Pancreas (tissue), 10 donors: ENCODE data around the gene MICAL3. TPM values are rescaled to one million over a fixed set of nuclear protein-coding genes. Genes with fewer than 3 reads are reported as not detected.

ENCODE experiments used
- ATAC-seq, 4 donors: fragments of 200-7000 bp; cut with Tn5 transposase; one replicate each; pipeline versions ENCODE4 v1.8.0 to v1.9.1; 2020; ENCODE audit warnings: mild to moderate bottlenecking in 4 of 4, moderate library complexity in 4 of 4
- DNase-seq, 6 donors: peaks; one replicate each; pipeline ENCODE4 v3.0.0-alpha.2; 2020
- FAIRE-seq: peaks from 2 replicates; lab custom pipeline; 2012; peaks lifted over from hg19 to GRCh38; lab: Jason Lieb, UNC
- H3K27ac ChIP-seq, 4 donors: fragments of 200-600 bp; sonication (generic); 1 replicate in 3 of 4; 2 replicates in 1 of 4; pipeline versions ENCODE4 v1.5.0 to v1.8.0; 2020
- H3K27me3 ChIP-seq, 4 donors: fragments of 200-600 bp; one replicate each; pipeline ENCODE4 v1.8.0; 2021
- H3K36me3 ChIP-seq, 3 donors: fragments of 200-600 bp; sonication (generic) in 1 of 3; one replicate each; pipeline versions ENCODE4 v1.5.0 to v1.8.0; 2020 to 2021
- H3K4me1 ChIP-seq, 3 donors: fragments of 200-600 bp; one replicate each; pipeline ENCODE4 v1.8.0; 2021
- H3K4me3 ChIP-seq, 4 donors: fragments of 200-600 bp; sonication (generic) in 2 of 4; one replicate each; pipeline versions ENCODE4 v1.5.0 to v1.8.0; 2020 to 2021
- H3K9me3 ChIP-seq, 4 donors: fragments of 200-600 bp; one replicate each; pipeline ENCODE4 v1.8.0; 2021
- CTCF ChIP-seq, 4 donors: fragments of 200-600 bp; sonication (generic) in 3 of 4; IDR thresholded peaks; one replicate each; pipeline versions ENCODE4 v1.5.0 to v1.8.0; 2021; ENCODE audit warnings: antibody characterized with exemption in 4 of 4
- WGBS, 2 donors: extraction: QIAGEN DNeasy Blood & Tissue Kit; methylation state at CpG; one replicate each; pipeline ENCODE4 v1.1.7; 2013; 5-methylcytosine and 5-hydroxymethylcytosine counted together
- intact Hi-C, 3 donors: fragments of 100-400 bp; cut with DNase I; formaldehyde crosslinking; loops; one replicate each; pipeline versions ENCODE4 v1.11.1 to v1.14.2; 2022
- polyA plus RNA-seq, 2 donors: library from polyadenylated mRNA; stranded (reverse); fragments of 200-250 nt; gene quantifications; one replicate each; pipeline ENCODE4 v1.2.3, GENCODE V29; 2013
- total RNA-seq, 6 donors: library from RNA; stranded (reverse); fragmentation: NEBNext Ultra II Directional in 4 of 6; extraction: Animal tissue kit (Norgen Biotek cat#: 25700) in 4 of 6; gene quantifications; one replicate each; pipeline versions ENCODE4 v1.2.1 to v1.2.4, GENCODE V29; 2021 to 2023
- donor health status: healthy with polysubstance abuse.
- donor health status: DM: no; HTN: no; CAD: no; lungs with moderate emphysema.
- donor health status: DM: no; HTN: no; CAD: no.
- donor health status: control.
- donor health status: control.
- donor health status: Bipolar disorder and iron deficiency.
- donor health status: DM: yes; HTN: yes; CAD: no.
- donor health status: DM: no; HTN: no; CAD: no.
- donor health status: DM: no; HTN: no; CAD: no.
- donor health status: DM: yes; HTN: yes; CAD: no.

The MICAL3 gene
- total and polyA plus RNA-seq, 8 donors, result 5.9 to 56.8 (median 25.5) TPM

- 75 to 76% methylated on average over 19 of the region's 19 CpGs for WGBS, 2 donors
- Histone ChIP-seq H3K27me3 (no peaks in the 10 kb centered on the region), H3K4me1 (no peaks in the 10 kb centered on the region), H3K36me3 (no peaks in the 10 kb centered on the region), H3K9me3 (no peaks in the 10 kb centered on the region), H3K4me3 (no peak overlapping the region), H3K27ac (no peak overlapping the region)
- intact Hi-C loops, result no loop called here
- TF ChIP-seq CTCF (IDR thresholded peaks at IDR 0.05), result no peak
- ATAC-seq, result no peak
- FAIRE-seq, result no peak
- DNase-seq, result no peak
Observed at GRCh38 chr22:17780116-17780740, 244.1 kb downstream of the MICAL3 start.

GRCh38 chr22:17779286-17780115, 244.9 kb downstream of the MICAL3 start:
- no peak overlapping the region for H3K27ac ChIP-seq
- H3K9me3 ChIP-seq, result no peaks in the 10 kb centered on the region
- ATAC-seq (no peak), FAIRE-seq (no peak), DNase-seq (no peak)
- no peak for TF ChIP-seq CTCF (IDR thresholded peaks at IDR 0.05)
- H3K27me3 ChIP-seq, result no peaks in the 10 kb centered on the region
- no peak overlapping the region for H3K4me3 ChIP-seq
- intact Hi-C loops, result no loop called here
- H3K36me3 ChIP-seq, result no peaks in the 10 kb centered on the region
- WGBS, 2 donors, result 60 to 70% methylated on average over 27 of the region's 27 CpGs
- H3K4me1 ChIP-seq, result no peaks in the 10 kb centered on the region

GRCh38 chr22:17778412-17778976, 245.9 kb downstream of the MICAL3 start:
- no peaks in the 10 kb centered on the region for H3K9me3 ChIP-seq
- intact Hi-C loops, result no loop called here
- ATAC-seq (no peak), DNase-seq (no peak), FAIRE-seq (no peak)
- H3K27me3 ChIP-seq, result no peaks in the 10 kb centered on the region
- no peaks in the 10 kb centered on the region for H3K36me3 ChIP-seq
- H3K4me3 ChIP-seq, result no peak overlapping the region
- peaks cover 0 to 1% (median under 1%) of the 10 kb centered on the region in 3 donors for H3K4me1 ChIP-seq
- no peak overlapping the region for H3K27ac ChIP-seq
- WGBS, 2 donors, result 83 to 93% methylated on average over 23 of the region's 23 CpGs
- no peak for TF ChIP-seq CTCF (IDR thresholded peaks at IDR 0.05)

- H3K36me3 ChIP-seq, result no peaks in the 10 kb centered on the region
- H3K4me3 ChIP-seq, result peak overlapping the region in 1 of 4 donors; percentile 28
- WGBS, 2 donors, result 48 to 71% methylated on average over 6 of the region's 6 CpGs
- no peak for TF ChIP-seq CTCF (IDR thresholded peaks at IDR 0.05)
- no peak for DNase-seq
- no peaks in the 10 kb centered on the region for H3K27me3 ChIP-seq
- ATAC-seq, result no peak
- no peak for FAIRE-seq
- intact Hi-C loops, result no loop called here
- no peaks in the 10 kb centered on the region for H3K9me3 ChIP-seq
- H3K27ac ChIP-seq, result peak overlapping the region in 2 of 4 donors; percentile 48 to 62
- peaks cover 3 to 7% (median 6%) of the 10 kb centered on the region in 3 donors for H3K4me1 ChIP-seq
Observed at GRCh38 chr22:17777717-17778044, 246.7 kb downstream of the MICAL3 start.
